Stimulated activated CD8-positive, alpha-beta memory T cell treated with anti-CD3 and anti-CD28 coated beads, Interleukin-15, amount 100 ng/mL, for 24 hours (primary cell): Measurements from ENCODE around the gene GHRL.

Experiments used
- DNase-seq: peaks from one replicate; pipeline ENCODE4 v3.0.0-alpha.2; 2020; ENCODE audit warnings: low read depth

The GHRL gene

DNA sequence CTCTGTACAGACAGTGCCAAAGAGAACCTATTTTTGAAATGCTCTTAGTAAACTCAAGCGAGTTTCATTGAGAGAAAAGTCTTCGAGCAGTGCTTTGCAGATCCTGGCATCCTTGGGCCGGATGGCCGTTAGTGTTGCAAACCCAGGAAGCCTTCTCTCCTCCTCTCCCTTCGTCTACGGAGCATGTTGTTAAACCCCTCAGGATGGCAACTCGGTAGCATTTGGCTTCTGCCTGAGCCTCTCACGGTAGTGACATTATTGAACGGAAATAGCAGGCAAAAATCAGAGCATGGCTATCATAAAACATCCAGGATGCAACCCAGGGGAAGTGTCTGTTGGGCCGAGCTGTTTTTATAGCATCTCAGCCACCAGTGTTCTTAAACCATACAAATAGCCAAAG lies 34.8 kb upstream of the GHRL start:
- no peak for DNase-seq

DNA sequence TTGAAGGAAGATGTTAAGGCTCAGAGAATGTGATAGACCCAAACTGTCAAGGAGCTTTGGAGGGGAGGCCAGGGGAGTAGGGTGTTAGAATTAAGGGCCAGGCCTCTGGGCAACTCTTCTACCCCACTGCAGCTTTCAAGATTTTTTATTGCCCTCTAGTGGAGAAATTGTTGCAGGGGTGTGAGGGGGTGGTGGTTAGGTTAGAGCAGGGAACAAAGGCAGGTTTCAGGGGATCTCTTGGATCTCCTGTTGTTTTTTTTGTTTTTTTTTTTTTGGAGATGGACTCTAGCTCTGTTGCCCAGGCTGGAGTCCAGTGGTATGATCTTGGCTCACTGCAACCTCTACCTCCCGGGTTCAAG lies 29.6 kb upstream of the GHRL start:
- no peak for DNase-seq

DNA sequence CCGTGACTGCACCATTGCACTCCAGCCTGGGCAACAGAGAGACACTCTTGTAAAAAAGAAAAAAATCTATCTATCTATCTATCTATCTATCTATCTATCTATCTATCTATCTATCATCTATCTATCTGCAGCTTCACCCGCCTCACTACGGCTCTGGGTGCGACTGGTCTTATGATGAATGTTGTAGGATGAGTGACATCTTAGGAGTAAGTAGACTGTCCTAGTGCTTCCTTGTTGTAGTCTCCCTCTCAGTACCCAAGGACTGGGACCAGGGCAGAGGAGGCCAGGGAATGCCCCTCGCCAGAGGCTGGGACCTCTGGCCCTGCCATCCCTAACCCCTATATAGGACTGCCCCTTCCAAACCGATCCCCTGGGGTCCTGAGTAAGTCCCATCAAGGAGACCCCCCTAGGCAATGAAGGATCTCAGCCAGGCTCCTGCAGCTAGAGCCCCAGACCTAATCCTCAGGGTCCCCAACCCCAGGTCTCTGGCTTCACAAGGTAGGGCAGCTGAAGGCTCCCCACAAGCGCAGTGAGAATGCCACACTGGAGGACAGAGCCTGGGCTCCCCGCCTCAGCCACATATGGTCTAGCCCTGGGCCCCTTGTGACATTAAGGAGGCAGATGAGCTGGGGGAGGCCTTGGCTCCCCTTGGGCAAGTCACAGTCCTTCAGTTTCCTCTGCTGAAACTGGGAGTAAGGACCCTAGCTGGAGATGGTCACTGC lies 29.0 kb upstream of the GHRL start:
- no peak for DNase-seq

DNA sequence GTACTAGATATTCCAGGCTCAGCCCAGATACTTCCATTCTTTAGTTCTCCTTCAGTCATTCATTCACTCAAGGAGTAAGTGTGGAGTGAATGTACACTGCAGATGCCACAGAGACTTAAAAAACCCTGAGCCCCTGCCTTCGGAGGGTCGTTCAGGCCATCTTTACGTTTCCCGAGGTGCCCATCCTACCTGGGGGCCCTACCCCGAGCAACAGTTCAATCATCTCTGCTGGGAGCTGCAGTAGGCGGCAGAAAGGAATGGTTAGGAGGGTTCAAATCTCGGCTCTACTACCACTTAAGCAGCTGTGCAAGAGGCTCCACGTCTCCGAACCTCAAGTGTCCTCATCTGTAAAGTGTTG lies 27.6 kb upstream of the GHRL start:
- DNase-seq: no peak

DNA sequence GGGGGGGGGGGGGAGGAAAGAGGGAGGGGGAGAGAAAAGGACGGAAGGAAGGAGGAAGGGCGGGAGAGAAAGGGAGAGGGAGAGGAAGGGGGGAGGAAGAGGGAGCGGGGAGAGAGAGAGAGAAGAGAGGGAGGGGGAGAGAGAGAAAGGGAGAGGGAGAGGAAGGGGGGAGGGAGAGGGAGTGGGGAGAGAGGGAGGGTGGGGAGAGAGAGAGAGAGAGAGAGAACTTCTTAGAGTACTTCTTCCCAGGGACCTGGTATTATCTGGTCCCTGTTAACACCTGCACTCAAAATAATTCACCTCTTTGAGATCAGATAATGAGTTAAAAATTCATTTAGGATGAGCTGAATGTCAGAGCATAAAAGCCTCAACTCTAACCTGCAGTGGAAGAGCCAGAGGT lies 27.1 kb upstream of the GHRL start:
- no peak for DNase-seq

DNA sequence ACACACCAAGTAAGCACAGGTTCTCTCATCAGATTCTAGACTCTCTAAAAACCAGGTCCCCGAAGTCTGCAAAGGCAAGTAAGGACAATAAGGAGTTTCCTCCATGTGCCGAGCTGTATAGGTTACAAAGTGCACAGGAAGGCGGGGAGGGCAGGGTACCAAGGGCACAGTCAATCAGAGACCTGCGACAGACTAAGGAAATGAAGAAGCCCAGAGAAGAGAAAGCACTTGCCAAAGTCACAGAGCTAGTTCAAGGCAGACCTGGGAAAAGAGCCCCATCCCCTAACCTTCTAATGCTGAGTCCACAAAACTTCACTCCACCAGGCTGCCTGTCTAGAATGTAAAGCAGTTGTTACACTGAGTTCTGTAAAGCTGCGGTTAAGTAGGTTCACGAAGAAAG lies 26.5 kb upstream of the GHRL start:
- DNase-seq: no peak

DNA sequence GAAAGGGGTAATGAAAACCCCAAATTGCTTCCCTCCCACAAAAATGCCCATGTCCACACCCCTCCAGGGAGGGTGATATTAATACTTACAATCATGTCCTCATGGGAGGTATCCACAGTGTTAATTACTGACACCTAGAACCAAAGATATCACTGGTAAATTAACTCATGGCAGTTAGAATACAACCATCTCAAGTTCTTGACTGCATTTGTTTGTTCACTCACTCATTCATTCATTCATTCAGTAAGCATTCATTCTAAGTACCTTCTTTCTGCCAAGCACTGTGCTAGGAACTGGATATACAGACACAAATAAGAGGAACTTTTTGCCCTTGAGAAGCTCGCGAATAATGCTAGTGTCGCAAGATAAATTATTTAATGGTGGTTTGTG lies 25.2 kb upstream of the GHRL start:
- no peak for DNase-seq

DNA sequence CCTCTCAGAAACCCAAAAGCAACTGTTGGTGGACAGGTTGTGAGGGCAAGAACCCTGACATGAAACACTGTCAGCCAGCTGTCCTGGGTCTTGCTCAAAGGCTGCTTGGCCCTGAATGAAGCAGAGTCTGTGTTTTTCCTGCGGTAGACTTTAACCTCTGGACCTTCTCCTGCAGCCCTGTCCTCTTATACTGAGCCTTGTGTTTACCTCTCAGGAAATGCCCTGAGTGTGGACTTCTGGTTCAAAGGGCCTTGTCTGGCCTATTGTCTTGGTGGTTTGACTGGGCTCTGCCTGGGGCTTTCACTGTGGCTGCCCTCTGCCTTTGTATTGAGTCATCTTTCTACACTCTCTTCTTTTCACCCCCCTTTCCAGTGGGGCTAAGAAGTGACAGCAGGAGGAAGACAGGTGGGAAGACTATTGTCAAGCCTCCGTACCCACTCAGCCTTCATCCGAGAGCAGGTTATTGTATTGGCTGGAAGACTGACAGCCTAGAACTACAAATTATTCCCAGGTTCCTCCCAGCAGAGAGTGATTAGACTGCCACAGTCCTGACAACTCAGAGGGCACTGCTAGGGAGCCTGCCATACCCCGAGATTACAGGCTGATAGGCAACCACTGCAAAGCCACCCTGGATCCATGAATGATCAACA lies 24.7 kb upstream of the GHRL start:
- DNase-seq: no peak

DNA sequence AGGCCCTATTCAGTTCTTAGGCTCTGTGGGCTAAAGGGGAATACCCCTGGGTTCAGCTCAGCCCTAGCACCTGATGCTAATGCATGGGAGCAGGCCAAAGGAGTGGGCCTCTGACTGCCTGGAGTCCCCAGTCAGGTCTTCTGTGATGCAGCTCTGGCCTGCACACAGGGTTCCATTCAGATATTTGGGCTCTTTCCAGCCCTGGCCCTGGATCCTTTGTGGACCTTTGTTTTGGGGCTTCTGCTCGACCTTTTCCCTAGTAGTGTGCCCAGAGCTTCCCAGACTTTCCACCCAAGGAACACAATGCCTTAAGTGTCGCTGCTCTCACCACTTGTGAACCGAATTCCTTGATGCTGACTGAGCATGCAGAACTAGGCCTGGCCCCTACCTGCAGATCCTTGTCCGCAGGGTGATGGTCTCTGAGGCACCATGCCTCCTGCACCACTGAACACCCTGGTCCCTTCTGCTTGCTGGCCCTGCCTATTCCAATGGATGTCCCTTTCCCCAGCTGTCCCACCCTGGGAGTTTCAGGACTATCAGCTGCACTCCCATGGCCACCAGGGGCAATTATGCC lies 23.1 kb upstream of the GHRL start:
- no peak for DNase-seq

DNA sequence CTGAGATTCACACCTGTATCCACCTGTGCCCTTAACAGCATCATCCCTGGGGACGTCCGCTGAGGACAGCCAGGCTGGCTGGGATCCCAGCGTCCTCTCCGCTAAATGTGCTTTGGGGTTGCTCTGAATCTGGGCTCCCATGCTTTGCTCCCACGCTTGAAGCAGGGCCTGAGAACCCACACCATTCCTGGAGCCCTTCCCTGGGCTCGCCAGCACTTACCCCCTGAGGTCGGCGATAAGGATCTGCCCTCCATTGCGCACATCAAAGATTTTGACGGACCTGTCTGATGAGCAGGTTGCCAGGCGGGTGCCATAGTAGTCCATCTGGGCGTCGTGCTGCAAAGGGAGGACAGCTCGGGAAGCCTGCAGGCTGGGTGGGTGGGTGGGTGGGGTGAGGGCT lies 22.4 kb upstream of the GHRL start:
- DNase-seq: no peak

DNA sequence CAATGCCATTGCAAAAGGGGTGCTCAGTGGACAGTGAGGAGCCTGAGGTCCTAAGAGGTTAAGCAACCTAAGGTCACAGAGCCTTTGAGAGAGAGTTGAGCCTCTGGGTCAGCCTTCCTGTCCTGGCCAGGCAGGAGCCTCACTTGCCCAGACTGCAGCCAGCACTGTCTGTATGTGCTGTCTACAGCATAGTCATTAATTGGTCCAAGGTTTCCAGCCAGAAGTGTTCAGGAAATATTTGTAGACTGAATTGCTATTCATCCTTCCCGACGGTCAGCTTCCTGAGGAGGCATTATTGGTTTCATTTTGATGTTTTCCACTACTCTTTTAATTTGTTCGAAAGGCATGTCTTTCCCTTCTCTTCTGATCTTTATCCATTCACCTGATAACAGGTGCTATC lies 20.1 kb upstream of the GHRL start:
- DNase-seq: no peak

DNA sequence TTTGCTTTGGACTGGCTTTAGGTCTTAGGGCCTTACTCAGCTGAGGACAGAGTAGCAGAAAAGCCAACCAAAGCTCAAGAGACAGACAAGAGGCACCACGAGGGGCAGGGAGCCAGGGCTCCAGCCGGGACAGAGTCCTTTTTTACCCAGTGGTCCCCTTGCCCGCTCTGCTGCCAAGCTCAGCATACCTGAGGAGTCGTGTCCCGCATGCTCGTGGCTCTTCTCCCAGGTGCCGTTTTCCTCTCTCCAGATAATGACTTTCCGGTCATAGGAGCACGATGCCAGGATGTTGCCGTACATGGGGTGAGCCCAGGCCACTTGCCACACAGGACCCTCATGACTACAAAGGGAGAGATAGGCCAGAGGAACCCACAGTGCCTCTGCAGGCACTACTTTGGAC lies 19.6 kb upstream of the GHRL start:
- no peak for DNase-seq

DNA sequence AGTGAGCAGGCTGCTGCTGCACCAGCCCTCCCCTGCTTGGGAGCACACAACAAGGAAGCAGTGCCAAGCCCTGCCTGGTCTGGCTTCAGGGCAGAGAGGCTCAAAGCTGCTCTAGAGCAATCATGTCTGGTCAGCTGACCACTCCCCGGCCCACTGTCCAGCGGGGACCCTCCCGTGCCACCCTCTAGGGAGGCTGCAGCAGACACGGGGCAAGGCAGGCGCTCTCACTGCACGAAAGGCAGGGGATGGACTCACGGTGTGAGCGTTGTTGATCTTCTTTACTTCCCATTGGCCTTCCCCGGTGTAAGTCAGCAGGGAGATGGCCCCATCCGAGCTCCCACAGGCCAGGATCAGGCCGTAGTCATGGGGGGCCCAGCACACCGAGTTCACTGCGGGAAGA lies 19.0 kb upstream of the GHRL start:
- DNase-seq: no peak

DNA sequence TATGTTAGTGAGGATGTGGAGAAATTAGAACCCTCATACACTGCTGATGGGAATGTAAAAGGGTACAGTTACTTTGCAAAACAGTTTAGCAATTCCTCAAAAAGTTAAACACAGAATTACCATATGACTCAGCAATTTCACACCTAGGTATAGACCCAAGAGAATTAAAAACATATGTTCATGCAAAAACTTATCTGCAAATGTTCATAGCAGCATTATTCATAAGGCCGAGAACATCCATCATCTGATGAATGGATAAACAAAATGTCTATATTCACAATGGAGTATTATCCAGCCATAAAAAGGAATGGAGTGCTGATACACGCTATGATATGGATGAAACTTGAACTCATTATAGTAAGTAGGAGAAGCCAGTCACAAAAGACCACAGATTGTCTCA lies 17.8 kb upstream of the GHRL start:
- no peak for DNase-seq

DNA sequence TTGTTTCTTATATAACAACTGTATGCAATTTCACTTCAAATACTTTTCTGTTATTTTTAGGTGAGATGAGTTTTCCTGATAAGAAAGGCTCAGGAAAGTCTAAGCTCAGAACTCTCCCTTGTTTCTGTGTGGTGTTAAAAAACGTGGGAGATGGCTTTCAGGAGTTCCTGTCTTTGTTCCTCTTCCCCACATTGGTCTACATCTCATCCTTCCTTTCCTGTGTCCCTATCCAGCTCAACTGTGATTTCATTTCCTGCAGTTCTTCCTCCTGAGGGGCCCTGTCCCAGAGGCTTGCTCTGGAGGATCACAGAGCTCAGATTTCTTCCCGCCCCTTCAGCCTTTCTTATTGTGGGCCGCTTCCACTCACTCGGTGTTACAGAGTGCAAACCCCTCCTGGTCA lies 17.0 kb upstream of the GHRL start:
- DNase-seq: no peak

DNA sequence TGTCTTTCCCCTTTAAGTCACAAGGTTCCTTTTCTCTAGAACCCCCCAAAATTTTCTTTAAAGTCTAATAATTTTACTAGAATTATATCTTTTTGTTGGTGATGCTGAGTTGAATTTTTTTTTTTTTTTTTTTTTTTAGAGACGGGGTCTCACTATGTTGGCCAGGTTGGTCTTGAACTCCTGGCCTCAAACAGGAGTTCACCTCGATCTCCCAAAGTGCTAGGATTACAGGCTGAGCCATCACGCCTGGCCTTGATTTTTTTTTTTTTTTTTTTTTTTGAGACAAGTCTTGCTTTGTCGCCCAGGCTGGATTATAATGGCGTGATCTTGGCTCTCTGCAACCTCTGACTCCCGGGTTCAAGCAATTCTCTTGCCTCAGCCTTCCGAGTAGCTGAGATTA lies 15.9 kb upstream of the GHRL start:
- no peak for DNase-seq

DNA sequence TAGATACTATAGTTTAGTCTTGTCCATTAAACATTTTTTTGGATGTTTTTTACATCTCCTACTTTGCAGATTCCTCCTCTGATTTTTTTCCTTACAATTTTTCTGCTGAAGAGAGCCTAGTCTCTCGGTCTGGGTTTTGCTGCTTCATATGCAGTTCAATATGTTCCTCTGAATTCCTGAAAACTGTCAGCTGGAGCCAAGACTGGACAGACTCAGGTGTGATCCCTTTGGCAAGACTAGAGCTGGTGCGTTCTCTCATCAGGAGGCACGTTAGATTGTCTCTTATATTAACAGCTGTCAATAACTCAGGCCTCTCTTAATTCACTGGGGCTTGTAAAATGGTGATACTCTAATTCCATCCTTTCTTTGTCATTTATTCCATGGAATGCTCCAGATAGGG lies 13.4 kb upstream of the GHRL start:
- no peak for DNase-seq

DNA sequence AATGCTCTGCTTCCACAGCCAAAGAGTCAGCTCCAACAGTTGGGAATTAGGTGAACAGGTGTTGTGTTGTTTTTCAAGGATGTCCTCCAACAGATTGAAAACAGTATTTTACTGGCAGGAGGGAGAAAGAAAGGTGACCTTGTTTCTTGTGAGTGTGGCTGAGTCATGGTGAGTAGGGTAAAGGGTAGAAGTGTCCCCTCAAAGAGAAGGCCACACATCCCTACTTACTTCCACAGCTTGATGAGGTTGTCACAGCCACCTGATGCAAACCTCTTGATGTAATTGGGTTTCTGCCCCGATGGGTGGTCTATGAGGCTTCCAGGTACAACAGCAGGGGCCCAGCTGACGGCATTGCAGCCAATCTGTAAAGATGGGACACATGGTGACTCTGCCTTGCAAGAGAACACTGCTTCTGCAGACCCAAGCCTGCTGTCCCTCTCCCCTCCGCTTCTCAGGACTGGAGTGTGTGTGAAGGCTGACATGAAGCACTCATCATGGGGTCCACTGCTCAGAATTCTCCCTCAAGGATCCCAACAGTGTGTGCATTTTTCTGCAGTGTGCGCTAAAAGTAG lies 12.7 kb upstream of the GHRL start:
- DNase-seq: no peak

DNA sequence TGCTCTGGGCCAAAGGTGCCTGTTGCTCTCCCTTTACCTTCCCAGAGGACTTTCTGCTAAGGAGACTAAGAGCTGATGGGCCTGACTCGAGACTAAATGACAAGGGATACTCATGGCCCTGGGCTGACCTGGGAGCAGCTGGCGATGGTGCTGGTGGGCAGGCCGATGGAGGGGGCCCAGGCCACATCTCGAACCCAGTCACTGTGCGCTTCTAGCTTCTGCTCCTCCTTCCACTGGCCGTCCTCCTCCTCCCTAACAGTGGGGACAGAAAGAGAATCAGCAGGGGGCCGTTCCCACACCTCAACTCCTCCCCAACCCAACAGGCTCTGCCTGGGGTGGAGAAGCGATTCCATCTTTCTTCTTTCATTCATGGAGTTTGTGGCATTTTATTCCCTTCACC lies 12.2 kb upstream of the GHRL start:
- no peak for DNase-seq

DNA sequence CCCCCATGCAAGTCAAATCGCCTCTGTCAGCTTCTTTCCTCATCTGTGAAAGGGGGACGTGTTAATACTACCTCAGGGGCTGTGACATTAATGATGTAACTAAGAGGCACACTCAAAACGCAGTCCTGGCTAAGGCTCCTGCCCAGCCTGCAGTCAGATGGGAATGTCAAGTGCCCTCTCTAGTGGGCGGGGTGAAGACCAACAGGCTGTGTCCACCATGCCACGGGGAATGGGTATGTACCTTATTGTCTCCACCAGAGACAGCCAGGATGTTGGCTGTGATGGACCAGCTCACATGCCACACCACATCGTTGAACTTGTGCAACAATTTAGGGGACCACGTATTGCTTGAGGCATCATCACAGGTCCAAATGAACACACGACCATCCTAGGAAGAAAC lies 11.0 kb upstream of the GHRL start:
- no peak for DNase-seq

DNA sequence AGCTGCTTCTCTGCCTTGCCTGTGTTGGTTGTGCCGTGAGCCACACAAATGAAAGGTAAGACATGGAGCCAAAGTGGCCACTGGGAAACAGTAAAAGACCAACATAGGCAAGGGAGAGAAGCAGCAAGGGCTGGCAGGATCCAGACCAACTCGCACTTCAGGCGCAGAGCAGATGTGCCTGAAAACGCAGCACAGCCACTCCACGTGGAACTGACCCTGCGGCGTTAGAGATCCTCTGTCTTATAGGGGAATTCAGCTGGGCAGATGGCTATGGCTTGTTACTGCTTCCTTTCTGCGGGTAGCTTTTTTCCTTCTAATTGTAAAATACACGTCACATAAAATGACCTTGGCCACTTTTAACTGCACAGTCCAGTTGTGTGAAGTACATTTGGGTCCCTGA lies 10.4 kb upstream of the GHRL start:
- DNase-seq: no peak

DNA sequence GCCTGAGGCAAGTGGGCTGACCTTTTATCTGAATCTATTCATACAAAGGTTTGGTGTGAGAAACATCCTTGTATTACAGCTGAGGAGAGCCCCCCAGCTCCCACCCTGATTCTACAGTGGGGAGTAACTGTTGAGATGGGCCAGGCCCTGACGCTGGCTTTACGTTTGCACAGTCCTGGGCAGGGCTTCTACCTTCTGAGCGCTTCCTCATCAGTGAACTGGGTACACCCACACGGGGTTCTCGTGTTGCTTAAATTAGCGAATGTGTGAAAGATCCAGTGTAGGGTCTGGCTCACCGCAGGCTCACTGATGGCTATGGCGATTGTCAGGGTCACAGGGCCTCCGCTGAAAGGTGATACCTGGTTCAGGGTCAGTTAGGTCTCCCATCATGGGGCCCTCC lies 7.3 kb upstream of the GHRL start:
- DNase-seq: no peak

DNA sequence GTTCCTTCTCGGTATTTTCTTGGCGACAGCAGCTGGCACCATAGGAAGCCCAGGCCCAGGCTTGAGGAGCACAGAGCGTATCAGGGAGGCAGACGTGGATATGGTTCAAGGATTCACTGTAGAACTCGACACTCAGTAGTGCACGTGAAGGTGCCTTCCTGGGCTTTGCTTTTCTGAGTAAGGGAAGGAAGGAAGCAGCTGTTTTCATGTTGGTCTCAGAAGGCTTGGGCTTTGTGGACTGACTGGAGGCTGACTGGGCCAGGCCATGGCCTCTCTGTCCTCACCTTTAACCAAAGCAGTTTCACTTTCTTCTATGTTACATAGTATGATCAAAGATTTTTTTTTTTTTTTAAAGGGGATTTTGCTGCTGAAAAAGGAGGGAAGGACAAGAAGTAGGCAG lies 6.9 kb upstream of the GHRL start:
- DNase-seq: no peak

DNA sequence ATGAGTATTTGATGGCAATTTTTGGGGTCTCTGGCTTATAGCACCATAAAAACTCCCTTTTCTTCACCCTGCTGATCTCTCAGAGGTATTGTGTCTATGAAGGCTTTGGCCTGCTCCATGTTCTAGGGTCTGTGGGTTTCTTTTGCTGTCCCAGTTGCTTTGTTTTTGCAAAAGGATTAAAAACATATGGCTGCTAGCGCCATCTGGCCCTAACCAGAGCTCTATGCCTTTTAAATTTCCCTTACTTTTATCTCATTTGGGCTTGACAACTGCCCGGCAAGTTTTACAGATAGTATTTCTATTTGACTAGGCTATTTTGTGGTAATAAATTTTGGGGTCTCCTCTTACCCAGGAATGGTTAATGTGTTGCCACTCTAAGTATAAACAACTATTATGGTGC lies 6.4 kb upstream of the GHRL start:
- no peak for DNase-seq
